Ishikawa (cell line): ENCODE measurements around the gene PDGFC.

Source experiments
- CEBPB ChIP-seq: IDR thresholded peaks from 2 replicates; pipeline ENCODE4 v1.6.1; 2012
- CREB1 ChIP-seq: IDR thresholded peaks from 2 replicates; pipeline ENCODE4 v1.6.1; 2012; ENCODE audit warnings: low read depth
- EGR1 ChIP-seq: IDR thresholded peaks from 2 replicates; pipeline ENCODE4 v1.6.1; 2012
- EP300 ChIP-seq: IDR thresholded peaks from 2 replicates; pipeline ENCODE4 v1.6.1; 2012; ENCODE audit warnings: borderline replicate concordance
- FOXM1 ChIP-seq: IDR thresholded peaks from 2 replicates; pipeline ENCODE4 v1.6.1; 2012; ENCODE audit warnings: low read depth, borderline replicate concordance
- NFIC ChIP-seq: IDR thresholded peaks from 2 replicates; pipeline ENCODE4 v1.6.1; 2012
- RAD21 ChIP-seq: IDR thresholded peaks from 2 replicates; pipeline ENCODE4 v1.6.1; 2012; ENCODE audit warnings: low read depth
- TAF1 ChIP-seq: IDR thresholded peaks from 2 replicates; pipeline ENCODE4 v1.6.1; 2012; ENCODE audit warnings: low read depth, mild to moderate bottlenecking
- TCF12 ChIP-seq: IDR thresholded peaks from 2 replicates; pipeline ENCODE4 v1.6.1; 2012; ENCODE audit warnings: low read depth
- TEAD4 ChIP-seq: IDR thresholded peaks from 2 replicates; pipeline ENCODE4 v1.6.1; 2012
- YY1 ChIP-seq: IDR thresholded peaks from 2 replicates; pipeline ENCODE4 v1.6.1; 2012; ENCODE audit warnings: low read depth
- ZBTB7A ChIP-seq: IDR thresholded peaks from 2 replicates; pipeline ENCODE4 v1.6.1; 2012; ENCODE audit warnings: low read depth
- TF ChIP-seq, protein P1 (sequence below): IDR thresholded peaks from 2 replicates; pipeline ENCODE4 v1.6.1; 2012
- TF ChIP-seq, protein P2 (sequence below): IDR thresholded peaks from 2 replicates; pipeline ENCODE4 v1.6.1; 2012
- TF ChIP-seq, protein P3 (sequence below): IDR thresholded peaks from 2 replicates; pipeline ENCODE4 v1.6.1; 2012; ENCODE audit warnings: low read depth, mild to moderate bottlenecking

PDGFC gene

GRCh38 chr4:156971676-156972378 lies at the start of gene PDGFC:
Gene PDGFC, minus strand, starts transcription at chr4:156971799. Its CDS starts 896 bp downstream, at chr4:156970903.
- TF ChIP-seq TAF1 (peak; percentile 71), RAD21 (peak; percentile 49; the same call in 1 of the 2 replicates), NFIC (no peak), ZBTB7A (peak; percentile 79), EP300 (peak; percentile 54; the same call in 1 of the 2 replicates), EGR1 (peak; percentile 87), TCF12 (peak; percentile 62)
- TF ChIP-seq, protein P1, sequence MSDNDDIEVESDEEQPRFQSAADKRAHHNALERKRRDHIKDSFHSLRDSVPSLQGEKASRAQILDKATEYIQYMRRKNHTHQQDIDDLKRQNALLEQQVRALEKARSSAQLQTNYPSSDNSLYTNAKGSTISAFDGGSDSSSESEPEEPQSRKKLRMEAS, result no peak; the same call in 1 of the 2 replicates

DNA sequence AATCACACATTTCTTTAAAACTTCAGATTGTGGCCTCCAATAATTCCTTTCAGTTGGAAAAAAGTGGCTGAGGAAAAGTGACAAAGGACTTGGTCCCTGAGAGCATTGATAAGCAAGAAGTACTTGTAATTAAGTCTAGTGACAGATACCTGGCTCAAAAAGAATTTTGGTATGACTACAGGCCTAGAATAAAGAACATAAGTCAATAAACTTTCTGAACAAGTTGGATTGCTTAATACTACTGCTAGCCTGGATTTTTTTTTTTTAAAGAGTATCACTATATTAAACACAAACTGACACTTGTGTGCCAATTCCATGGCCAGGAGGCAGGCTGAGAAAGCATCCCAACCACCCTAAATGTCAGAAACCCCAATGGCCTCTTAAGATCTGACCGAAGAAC lies 49.3 kb upstream of the PDGFC start:
- TF ChIP-seq TEAD4 (no peak), TAF1 (no peak), YY1 (no peak), EP300 (no peak), FOXM1 (no peak)
- TF ChIP-seq, protein P1, result no peak
- TF ChIP-seq, protein P2, sequence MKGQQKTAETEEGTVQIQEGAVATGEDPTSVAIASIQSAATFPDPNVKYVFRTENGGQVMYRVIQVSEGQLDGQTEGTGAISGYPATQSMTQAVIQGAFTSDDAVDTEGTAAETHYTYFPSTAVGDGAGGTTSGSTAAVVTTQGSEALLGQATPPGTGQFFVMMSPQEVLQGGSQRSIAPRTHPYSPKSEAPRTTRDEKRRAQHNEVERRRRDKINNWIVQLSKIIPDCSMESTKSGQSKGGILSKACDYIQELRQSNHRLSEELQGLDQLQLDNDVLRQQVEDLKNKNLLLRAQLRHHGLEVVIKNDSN, result no peak

DNA sequence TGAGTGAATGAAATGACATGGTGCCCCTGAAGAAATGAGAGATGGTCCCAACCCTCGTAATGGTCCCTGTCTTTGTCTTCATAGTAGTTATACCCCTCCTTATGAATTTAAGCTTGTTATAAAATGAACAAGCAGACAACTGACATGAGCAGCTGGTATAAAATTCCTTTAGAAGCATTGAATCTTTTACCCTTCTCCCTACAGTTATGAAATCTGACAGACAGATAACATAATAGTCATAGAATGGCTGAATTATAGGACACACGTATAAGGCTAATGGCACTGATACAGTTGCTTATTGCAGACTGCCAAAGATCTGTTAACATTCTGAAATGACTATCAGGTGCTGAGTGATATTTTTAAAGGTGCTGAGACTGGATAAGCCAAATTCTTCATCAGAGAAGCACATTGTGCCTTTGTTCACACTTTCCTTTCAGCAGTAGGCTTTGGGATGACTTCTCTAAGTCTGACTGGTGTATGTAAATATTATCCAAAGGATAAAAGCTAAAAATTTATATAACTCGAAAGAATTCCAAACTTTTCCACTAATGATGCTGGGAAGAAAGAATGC lies 47.4 kb upstream of the PDGFC start:
- TF ChIP-seq NFIC, result no peak
- TF ChIP-seq ZBTB7A, result no peak
- TF ChIP-seq TAF1, result no peak
- no peak for TF ChIP-seq TCF12
- TF ChIP-seq, protein P3, sequence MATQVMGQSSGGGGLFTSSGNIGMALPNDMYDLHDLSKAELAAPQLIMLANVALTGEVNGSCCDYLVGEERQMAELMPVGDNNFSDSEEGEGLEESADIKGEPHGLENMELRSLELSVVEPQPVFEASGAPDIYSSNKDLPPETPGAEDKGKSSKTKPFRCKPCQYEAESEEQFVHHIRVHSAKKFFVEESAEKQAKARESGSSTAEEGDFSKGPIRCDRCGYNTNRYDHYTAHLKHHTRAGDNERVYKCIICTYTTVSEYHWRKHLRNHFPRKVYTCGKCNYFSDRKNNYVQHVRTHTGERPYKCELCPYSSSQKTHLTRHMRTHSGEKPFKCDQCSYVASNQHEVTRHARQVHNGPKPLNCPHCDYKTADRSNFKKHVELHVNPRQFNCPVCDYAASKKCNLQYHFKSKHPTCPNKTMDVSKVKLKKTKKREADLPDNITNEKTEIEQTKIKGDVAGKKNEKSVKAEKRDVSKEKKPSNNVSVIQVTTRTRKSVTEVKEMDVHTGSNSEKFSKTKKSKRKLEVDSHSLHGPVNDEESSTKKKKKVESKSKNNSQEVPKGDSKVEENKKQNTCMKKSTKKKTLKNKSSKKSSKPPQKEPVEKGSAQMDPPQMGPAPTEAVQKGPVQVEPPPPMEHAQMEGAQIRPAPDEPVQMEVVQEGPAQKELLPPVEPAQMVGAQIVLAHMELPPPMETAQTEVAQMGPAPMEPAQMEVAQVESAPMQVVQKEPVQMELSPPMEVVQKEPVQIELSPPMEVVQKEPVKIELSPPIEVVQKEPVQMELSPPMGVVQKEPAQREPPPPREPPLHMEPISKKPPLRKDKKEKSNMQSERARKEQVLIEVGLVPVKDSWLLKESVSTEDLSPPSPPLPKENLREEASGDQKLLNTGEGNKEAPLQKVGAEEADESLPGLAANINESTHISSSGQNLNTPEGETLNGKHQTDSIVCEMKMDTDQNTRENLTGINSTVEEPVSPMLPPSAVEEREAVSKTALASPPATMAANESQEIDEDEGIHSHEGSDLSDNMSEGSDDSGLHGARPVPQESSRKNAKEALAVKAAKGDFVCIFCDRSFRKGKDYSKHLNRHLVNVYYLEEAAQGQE, result no peak
- TF ChIP-seq, protein P1, result no peak
- TF ChIP-seq CEBPB, result no peak
- TF ChIP-seq RAD21, result no peak
- TF ChIP-seq, protein P2, result no peak
- no peak for TF ChIP-seq TEAD4
- TF ChIP-seq YY1, result no peak
- no peak for TF ChIP-seq CREB1
- TF ChIP-seq FOXM1, result no peak

- TF ChIP-seq CREB1 (no peak), EGR1 (no peak), FOXM1 (no peak), NFIC (no peak), TAF1 (no peak), EP300 (no peak), TCF12 (no peak), ZBTB7A (no peak), YY1 (no peak)
- TF ChIP-seq, protein P2, result no peak
- TF ChIP-seq, protein P1, result no peak
- TF ChIP-seq, protein P3, result no peak
Measured at GRCh38 chr4:157014621-157015591, 43.3 kb upstream of the PDGFC start.
